Measurements from ENCODE around the gene LRRFIP1.

The LRRFIP1 gene

DNA sequence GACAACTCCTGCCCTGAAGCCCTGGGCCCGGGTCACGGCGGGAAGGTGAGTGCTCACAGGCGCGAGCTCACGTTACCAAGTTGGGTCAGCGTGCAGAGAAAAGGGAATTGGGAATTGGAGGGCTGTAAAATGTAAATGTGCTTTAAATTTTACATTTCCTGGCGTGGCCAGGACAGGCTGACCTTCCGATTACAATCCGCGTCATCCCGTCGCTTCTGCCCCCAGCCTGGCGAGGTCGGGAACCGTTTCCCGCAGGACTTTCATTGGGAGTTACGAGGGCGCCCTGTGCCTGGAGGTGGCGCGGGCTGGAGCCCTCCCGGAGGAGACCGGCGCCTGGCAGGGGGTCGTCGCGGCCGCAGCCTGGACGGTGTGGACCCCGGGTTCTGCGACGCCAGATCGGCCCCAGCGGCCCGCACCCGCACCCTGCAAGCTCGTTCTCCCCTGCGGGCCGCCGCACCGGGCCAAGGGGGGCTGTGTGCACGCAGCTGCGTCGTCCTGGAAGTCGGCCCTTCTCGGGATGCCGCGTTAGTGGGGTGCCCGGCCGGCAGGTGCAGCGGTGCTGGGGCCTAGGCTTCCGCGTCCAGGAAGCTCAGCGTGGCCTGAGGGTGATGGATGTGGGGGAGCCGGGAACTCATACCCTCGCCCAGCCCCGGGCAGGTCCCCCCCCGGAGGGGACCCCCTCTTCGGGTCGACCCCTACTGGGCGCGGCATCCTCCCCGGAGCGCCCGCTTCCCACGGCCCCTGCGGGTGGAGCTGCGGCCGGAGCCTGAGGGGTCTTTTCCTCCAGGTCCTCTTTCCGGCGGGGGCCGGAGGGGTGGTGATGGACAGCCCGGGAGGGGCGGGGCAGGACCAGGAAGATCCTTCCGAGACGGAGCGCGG lies 63.9 kb downstream of the LRRFIP1 start:
- DNase-seq = peak; percentile 62

- peak; percentile 99 for DNase-seq
Observed at GRCh38 chr2:237691908-237692600, 64.7 kb downstream of the LRRFIP1 start.

- no peak for DNase-seq
Observed at GRCh38 chr2:237692601-237693290, 65.4 kb downstream of the LRRFIP1 start.

GRCh38 chr2:237693291-237693994 lies 66.1 kb downstream of the LRRFIP1 start:
- no peak for DNase-seq

GRCh38 chr2:237694415-237695194 lies 67.2 kb downstream of the LRRFIP1 start:
- no peak for DNase-seq

- DNase-seq = no peak
Observed at GRCh38 chr2:237695201-237695780, 67.9 kb downstream of the LRRFIP1 start.

DNA sequence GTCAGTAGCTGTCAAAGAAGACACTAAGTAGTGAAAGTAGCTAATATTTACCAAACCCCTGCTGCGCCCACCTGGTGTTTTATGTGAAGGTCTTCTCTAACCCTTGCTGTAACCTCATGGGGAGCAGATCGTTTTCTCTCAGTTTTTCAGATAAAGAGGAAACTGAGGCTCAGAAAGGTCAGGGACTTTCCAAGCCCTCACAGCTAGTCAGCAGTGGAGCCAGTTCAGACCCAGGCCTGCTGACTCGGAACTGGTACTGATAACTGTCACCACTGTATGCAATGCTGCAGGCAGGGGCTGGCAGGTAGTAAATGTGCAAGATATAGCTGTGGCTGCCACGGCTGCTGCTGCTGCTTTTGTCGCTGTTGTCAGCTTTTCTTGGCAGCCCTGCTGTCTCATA lies 69.1 kb downstream of the LRRFIP1 start:
- DNase-seq = peak; percentile 52

- peak; percentile 56 for DNase-seq
Observed at GRCh38 chr2:237697586-237698357, 70.4 kb downstream of the LRRFIP1 start.

DNA sequence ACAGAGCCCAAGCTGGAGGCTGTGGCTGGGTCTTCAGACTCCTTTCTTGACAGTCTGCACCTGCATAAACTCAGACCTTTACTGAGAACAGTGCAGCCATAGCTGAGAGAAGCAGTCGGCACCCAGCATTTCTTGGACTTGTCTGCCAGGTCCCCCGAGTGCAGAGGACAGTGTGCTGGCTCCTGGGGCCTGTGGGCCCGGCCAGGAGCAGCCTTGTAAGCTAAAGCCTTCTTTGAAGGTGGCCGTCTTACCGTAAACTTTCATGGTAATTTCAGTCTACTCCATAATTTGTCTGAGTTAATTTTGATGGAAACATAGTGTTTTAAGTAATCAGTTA lies 70.9 kb downstream of the LRRFIP1 start:
- DNase-seq = no peak

GRCh38 chr2:237699870-237700511 lies 72.6 kb downstream of the LRRFIP1 start:
- DNase-seq = no peak

DNA sequence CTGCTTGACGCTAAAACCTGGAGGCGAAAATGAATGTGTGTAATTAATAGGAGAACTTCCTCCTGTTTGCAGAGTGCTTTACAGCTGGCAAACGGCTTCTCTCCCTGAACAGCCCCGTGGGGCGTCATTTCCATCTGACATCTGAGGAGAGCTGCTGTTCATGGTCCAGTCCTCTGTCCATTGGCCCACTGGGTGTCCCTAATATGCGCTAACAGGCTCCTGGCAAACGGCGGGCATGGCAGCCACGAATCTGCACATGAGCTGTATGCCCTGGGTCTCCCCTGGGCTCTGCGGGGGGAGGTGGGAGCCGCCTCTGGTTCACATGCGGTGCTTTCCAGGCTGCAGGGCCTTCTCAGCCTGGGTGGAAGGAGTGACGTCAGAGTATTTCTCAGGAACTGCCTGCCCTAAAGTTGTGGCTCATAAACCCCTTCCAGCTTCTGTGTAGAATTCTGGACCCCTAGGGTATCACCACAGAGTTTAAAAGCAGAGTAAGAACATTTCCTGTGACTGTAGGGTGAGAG lies 73.2 kb downstream of the LRRFIP1 start:
- peak; percentile 60 for DNase-seq

DNA sequence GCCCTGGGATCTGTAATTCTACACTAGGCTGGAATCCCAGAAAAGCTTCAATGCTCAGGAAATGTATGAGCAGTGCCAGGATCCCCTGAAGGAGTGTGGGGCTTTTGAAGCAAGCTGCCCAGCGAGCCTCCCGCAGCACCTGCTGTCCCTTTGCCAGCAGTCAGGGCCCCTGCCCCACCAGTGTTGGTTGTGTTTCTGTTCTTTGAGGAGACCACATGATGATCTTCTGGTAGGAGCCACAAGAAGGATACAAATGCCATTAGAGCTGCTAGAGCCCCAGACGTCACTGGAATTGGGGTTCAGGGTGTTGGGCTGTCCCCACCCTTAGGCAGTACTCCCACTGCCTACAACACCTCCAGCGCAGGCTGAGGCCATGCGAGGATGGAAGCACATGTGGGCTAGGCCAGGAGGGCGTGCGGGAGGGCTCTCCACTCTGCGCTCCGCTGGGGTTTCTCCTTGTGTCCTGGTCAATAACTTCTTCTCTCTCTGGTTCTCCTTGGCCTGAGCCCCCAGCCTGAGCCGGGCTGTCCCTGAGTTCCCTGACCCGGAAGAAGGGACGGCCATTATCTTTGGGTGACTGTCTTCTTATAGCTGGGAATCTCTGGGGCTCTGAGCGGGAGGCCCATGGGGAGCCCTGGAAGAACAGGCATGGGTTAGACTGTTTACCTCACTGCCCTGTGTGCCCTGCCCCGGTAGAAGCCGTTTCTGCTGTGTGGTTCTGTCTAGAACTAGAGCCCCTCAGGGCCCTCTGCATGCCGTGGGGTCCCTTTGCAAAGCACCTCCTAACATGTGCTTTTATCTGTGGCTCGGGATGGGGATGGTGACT lies 73.9 kb downstream of the LRRFIP1 start:
- DNase-seq = no peak

DNA sequence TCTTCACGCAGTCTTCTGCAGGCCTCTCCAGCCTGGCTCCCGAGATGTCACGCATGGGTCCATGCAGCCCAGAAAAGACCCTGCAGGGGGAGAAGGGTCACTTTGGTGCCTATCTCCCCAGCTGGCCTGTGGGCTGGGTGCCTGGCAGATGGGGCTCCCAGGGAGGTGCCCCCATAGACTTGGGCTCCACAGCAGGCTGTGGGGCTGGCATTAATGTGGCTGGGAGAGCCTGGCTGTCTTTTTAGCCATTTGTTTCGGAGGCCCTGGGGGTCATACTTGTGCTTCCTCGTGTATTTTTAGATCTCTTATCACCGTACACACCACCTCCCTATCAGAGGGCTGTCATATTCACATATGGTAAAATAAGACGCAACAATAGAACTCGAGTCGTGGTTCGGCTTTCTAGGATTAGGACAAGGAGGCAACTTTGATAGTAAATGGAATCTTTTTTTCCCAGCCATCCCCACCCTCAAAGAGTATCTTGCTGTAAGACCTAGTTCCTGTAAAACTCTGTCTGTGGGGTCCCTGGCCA lies 74.5 kb downstream of the LRRFIP1 start:
- no peak for DNase-seq

DNA sequence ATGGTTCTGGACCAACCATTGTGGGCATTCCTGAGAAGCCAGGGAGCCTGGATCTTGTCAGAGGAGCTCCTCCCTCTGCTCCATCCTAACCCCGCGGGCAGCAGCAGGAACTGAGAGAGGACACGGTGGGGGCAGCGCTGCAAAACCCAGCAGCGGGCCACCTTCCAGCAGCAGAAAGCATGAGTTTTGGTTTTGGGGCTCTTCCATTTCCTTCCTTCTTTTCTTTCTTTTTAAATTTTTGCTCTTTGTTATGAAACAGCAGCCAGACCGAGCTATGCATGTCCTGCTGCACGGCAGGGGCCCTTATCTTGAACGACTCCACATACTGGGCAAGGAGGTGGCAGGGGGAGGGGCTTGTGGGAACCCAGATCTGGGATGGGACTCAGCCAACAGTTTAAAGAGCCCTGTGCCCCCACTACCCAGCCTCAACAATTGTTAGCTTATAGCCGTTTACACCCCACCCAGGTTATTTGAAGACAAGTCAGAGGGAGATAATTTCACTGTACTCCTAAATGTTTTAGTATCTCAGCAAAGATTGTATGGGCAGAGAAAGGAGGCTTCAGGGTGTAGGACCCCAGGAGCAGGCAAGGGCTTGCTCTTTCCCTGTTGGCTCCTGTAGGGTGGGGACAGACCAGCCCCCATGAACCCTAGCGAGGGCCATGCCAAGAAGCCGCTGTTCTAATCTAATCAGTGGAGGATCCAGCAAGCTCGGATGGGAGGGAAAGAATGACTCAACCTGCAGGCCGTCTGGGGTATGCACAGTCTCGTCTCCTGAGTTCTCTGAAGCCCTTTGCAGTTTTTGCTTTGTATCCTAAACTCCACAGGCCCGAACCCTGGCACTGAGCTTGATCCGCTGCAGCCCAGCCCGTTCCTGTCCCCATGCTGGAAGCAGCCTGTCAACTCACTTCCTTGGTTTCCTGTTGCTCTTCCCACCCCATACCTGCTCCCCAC lies 75.3 kb downstream of the LRRFIP1 start:
- peak; percentile 54 for DNase-seq

DNA sequence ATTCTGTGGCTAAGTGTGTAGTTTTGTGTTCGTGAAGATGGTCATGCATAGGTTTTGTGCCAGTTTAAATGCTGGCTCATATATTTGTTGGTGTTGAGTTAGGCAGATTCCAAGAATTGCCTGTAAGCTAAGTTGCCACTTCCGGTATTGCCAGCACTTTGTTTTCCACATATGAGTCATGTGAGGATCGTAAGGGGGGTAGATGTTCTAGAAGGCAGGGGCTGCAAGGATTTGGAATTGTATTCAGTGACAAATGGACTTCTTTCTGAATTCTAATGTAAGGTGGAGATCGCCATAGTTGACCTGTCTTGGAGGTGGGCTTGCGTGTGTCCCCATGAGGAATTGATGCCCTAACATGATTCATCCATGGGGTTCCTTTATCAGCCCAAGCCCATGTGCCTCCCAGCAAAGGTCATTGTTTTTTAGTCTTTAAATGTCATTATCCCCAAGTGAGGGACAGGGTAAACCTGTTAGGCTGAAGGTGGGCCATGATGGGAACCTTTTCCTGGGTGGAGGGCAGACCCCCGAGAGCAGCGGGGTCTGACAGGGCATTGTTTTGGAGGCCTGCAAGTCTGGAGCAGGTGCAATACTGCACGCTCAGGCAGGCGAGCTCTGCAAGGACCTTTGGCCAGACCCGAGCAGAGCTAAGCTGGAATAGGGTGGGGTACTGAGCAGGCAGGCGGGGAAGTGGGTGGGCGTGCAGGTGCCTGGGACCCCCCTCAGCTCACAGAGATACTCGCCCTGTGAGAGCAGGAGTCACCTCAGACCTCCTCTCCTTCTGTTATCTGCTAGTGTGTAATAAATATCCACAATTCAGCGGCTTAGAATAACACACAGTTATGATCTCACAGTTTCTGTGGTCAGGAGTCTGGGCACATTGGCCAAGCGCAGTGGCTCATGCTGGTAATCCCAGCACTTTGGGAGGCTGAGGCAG lies 77.4 kb downstream of the LRRFIP1 start:
- DNase-seq = no peak

GRCh38 chr2:237706257-237706656 lies 78.9 kb downstream of the LRRFIP1 start:
- no peak for DNase-seq

GRCh38 chr2:237708065-237708398 lies 80.6 kb downstream of the LRRFIP1 start:
- peak; percentile 25 for DNase-seq

All from CD4-positive, alpha-beta T cell treated with Interleukin-17A for 4 hours (primary cell).